ENCODE results near the gene LTBP3.
A peak's percentile ranks its signal among the peaks of the same experiment; 100 is the strongest.

LTBP3 gene

GRCh38 chr11:65503368-65503948 lies 54.7 kb downstream of the LTBP3 start:
- Histone ChIP-seq H4K8ac (ENCODE audit: low read length) (no peak overlapping the region), H3K4me3 (ENCODE audit: insufficient read depth in 1 of 2, low read depth in 1 of 2, low read length in 2 of 2) (peak overlapping the region; percentile 33 to 90), H4K91ac (ENCODE audit: low read length) (no peak overlapping the region), H3K4ac (ENCODE audit: low read depth in 1 of 2, low read length in 2 of 2) (no peak overlapping the region), H2AK5ac (ENCODE audit: low read length, severe bottlenecking) (no peak overlapping the region), H3K27ac (ENCODE audit: low read length, poor library complexity, severe bottlenecking) (peak overlapping the region; percentile 77), H3K18ac (ENCODE audit: low read depth in 1 of 2, low read length in 2 of 2) (no peak overlapping the region), H2BK12ac (ENCODE audit: low read length in 2 of 2) (no peak overlapping the region), H3K27me3 (ENCODE audit: control insufficient read depth in 1 of 2, insufficient read depth in 1 of 2, low read length in 2 of 2) (no peaks in the 10 kb centered on the region), H3K4me1 (ENCODE audit: control insufficient read depth, insufficient read depth, low read depth, low read length) (peaks cover 2% of the 10 kb centered on the region), H3K79me1 (replicated peaks; ENCODE audit: low read length, poor library complexity, severe bottlenecking) (no peaks in the 10 kb centered on the region), H3K4me2 (ENCODE audit: low read length, poor library complexity, severe bottlenecking) (peak overlapping the region; percentile 1), H3K36me3 (ENCODE audit: control insufficient read depth in 1 of 2, insufficient read depth in 2 of 2, low read depth in 1 of 2, low read length in 2 of 2) (peaks cover 19 to 78% of the 10 kb centered on the region in 2 experiments), H3K23ac (ENCODE audit: low read length in 2 of 2) (no peak overlapping the region), H2BK15ac (ENCODE audit: low read depth, poor library complexity, severe bottlenecking) (no peak overlapping the region), H3K9me3 (ENCODE audit: control insufficient read depth, low read length) (no peaks in the 10 kb centered on the region), H3K9ac (ENCODE audit: low read length) (peak overlapping the region; percentile 98), H2BK5ac (ENCODE audit: low read depth, low read length, poor library complexity, severe bottlenecking) (peak overlapping the region; percentile 57), H2AFZ (ENCODE audit: low read depth, low read length) (no peak overlapping the region), H3K14ac (ENCODE audit: low read length in 2 of 2) (no peak overlapping the region), H2BK120ac (ENCODE audit: low read depth, low read length) (no peak overlapping the region)
- no peak for DNase-seq
- no CpG with 5 or more reads among the region's 3 CpGs for WGBS

- Histone ChIP-seq H3K18ac (ENCODE audit: low read depth in 1 of 2, low read length in 2 of 2) (no peak overlapping the region), H3K79me1 (replicated peaks; ENCODE audit: low read length, poor library complexity, severe bottlenecking) (no peaks in the 10 kb centered on the region), H3K9ac (ENCODE audit: low read length) (peak overlapping the region; percentile 98), H3K36me3 (ENCODE audit: control insufficient read depth in 1 of 2, insufficient read depth in 2 of 2, low read depth in 1 of 2, low read length in 2 of 2) (peaks cover 19 to 78% of the 10 kb centered on the region in 2 experiments), H3K9me3 (ENCODE audit: control insufficient read depth, low read length) (no peaks in the 10 kb centered on the region), H3K23ac (ENCODE audit: low read length in 2 of 2) (no peak overlapping the region), H3K4ac (ENCODE audit: low read depth in 1 of 2, low read length in 2 of 2) (no peak overlapping the region), H2BK12ac (ENCODE audit: low read length in 2 of 2) (no peak overlapping the region), H2AK5ac (ENCODE audit: low read length, severe bottlenecking) (no peak overlapping the region), H4K8ac (ENCODE audit: low read length) (no peak overlapping the region), H3K27ac (ENCODE audit: low read length, poor library complexity, severe bottlenecking) (peak overlapping the region; percentile 77), H3K27me3 (ENCODE audit: control insufficient read depth in 1 of 2, insufficient read depth in 1 of 2, low read length in 2 of 2) (no peaks in the 10 kb centered on the region), H3K14ac (ENCODE audit: low read length in 2 of 2) (peak overlapping the region in 1 of 2 experiments; percentile 2), H3K4me1 (ENCODE audit: control insufficient read depth, insufficient read depth, low read depth, low read length) (peaks cover 6% of the 10 kb centered on the region), H3K4me2 (ENCODE audit: low read length, poor library complexity, severe bottlenecking) (peak overlapping the region; percentile 1), H2BK15ac (ENCODE audit: low read depth, poor library complexity, severe bottlenecking) (no peak overlapping the region), H3K4me3 (ENCODE audit: insufficient read depth in 1 of 2, low read depth in 1 of 2, low read length in 2 of 2) (peak overlapping the region; percentile 44 to 90), H2AFZ (ENCODE audit: low read depth, low read length) (no peak overlapping the region), H2BK5ac (ENCODE audit: low read depth, low read length, poor library complexity, severe bottlenecking) (peak overlapping the region; percentile 57), H4K91ac (ENCODE audit: low read length) (no peak overlapping the region), H2BK120ac (ENCODE audit: low read depth, low read length) (no peak overlapping the region)
- peak; percentile 74 for DNase-seq
- 0% methylated on average over 3 of the region's 6 CpGs for WGBS
Observed at GRCh38 chr11:65502555-65503367, 55.4 kb downstream of the LTBP3 start.

GRCh38 chr11:65502274-65502554 lies 55.9 kb downstream of the LTBP3 start:
- no peak overlapping the region for H4K8ac ChIP-seq (ENCODE audit: low read length)
- no peak overlapping the region for H4K91ac ChIP-seq (ENCODE audit: low read length)
- no peaks in the 10 kb centered on the region for H3K27me3 ChIP-seq (ENCODE audit: control insufficient read depth in 1 of 2, insufficient read depth in 1 of 2, low read length in 2 of 2)
- peak overlapping the region; percentile 98 for H3K9ac ChIP-seq (ENCODE audit: low read length)
- peaks cover 6% of the 10 kb centered on the region for H3K4me1 ChIP-seq (ENCODE audit: control insufficient read depth, insufficient read depth, low read depth, low read length)
- H3K4me2 ChIP-seq (ENCODE audit: low read length, poor library complexity, severe bottlenecking) = no peak overlapping the region
- H2BK12ac ChIP-seq (ENCODE audit: low read length in 2 of 2) = no peak overlapping the region
- H3K4ac ChIP-seq (ENCODE audit: low read depth in 1 of 2, low read length in 2 of 2) = no peak overlapping the region
- H3K23ac ChIP-seq (ENCODE audit: low read length in 2 of 2) = no peak overlapping the region
- no peak for DNase-seq
- H2AFZ ChIP-seq (ENCODE audit: low read depth, low read length) = no peak overlapping the region
- H3K27ac ChIP-seq (ENCODE audit: low read length, poor library complexity, severe bottlenecking) = peak overlapping the region; percentile 97
- H3K4me3 ChIP-seq (ENCODE audit: insufficient read depth in 1 of 2, low read depth in 1 of 2, low read length in 2 of 2) = peak overlapping the region; percentile 26 to 90
- no peak overlapping the region for H3K14ac ChIP-seq (ENCODE audit: low read length in 2 of 2)
- H2BK5ac ChIP-seq (ENCODE audit: low read depth, low read length, poor library complexity, severe bottlenecking) = no peak overlapping the region
- H3K36me3 ChIP-seq (ENCODE audit: control insufficient read depth in 1 of 2, insufficient read depth in 2 of 2, low read depth in 1 of 2, low read length in 2 of 2) = peaks cover 19 to 78% of the 10 kb centered on the region in 2 experiments
- H2AK5ac ChIP-seq (ENCODE audit: low read length, severe bottlenecking) = no peak overlapping the region
- H3K18ac ChIP-seq (ENCODE audit: low read depth in 1 of 2, low read length in 2 of 2) = no peak overlapping the region
- H2BK15ac ChIP-seq (ENCODE audit: low read depth, poor library complexity, severe bottlenecking) = no peak overlapping the region
- H2BK120ac ChIP-seq (ENCODE audit: low read depth, low read length) = no peak overlapping the region
- H3K79me1 ChIP-seq (replicated peaks; ENCODE audit: low read length, poor library complexity, severe bottlenecking) = no peaks in the 10 kb centered on the region
- no peaks in the 10 kb centered on the region for H3K9me3 ChIP-seq (ENCODE audit: control insufficient read depth, low read length)

GRCh38 chr11:65501472-65502273 lies 56.5 kb downstream of the LTBP3 start:
- peak overlapping the region in 1 of 2 experiments; percentile 60 for H3K14ac ChIP-seq (ENCODE audit: low read length in 2 of 2)
- DNase-seq = peak; percentile 73
- no peak overlapping the region for H2BK5ac ChIP-seq (ENCODE audit: low read depth, low read length, poor library complexity, severe bottlenecking)
- no peak overlapping the region for H2BK15ac ChIP-seq (ENCODE audit: low read depth, poor library complexity, severe bottlenecking)
- H4K91ac ChIP-seq (ENCODE audit: low read length) = no peak overlapping the region
- no peak overlapping the region for H2AFZ ChIP-seq (ENCODE audit: low read depth, low read length)
- peaks cover 5% of the 10 kb centered on the region for H3K4me1 ChIP-seq (ENCODE audit: control insufficient read depth, insufficient read depth, low read depth, low read length)
- H3K4me3 ChIP-seq (ENCODE audit: insufficient read depth in 1 of 2, low read depth in 1 of 2, low read length in 2 of 2) = peak overlapping the region; percentile 49 to 90
- no peak overlapping the region for H2BK120ac ChIP-seq (ENCODE audit: low read depth, low read length)
- no peak overlapping the region for H3K4ac ChIP-seq (ENCODE audit: low read depth in 1 of 2, low read length in 2 of 2)
- no peak overlapping the region for H3K4me2 ChIP-seq (ENCODE audit: low read length, poor library complexity, severe bottlenecking)
- H2BK12ac ChIP-seq (ENCODE audit: low read length in 2 of 2) = no peak overlapping the region
- no peaks in the 10 kb centered on the region for H3K79me1 ChIP-seq (replicated peaks; ENCODE audit: low read length, poor library complexity, severe bottlenecking)
- peak overlapping the region; percentile 97 for H3K27ac ChIP-seq (ENCODE audit: low read length, poor library complexity, severe bottlenecking)
- H3K18ac ChIP-seq (ENCODE audit: low read depth in 1 of 2, low read length in 2 of 2) = no peak overlapping the region
- H3K9ac ChIP-seq (ENCODE audit: low read length) = peak overlapping the region; percentile 98
- H3K9me3 ChIP-seq (ENCODE audit: control insufficient read depth, low read length) = no peaks in the 10 kb centered on the region
- H3K23ac ChIP-seq (ENCODE audit: low read length in 2 of 2) = no peak overlapping the region
- 1% methylated on average over 3 of the region's 3 CpGs for WGBS
- no peak overlapping the region for H4K8ac ChIP-seq (ENCODE audit: low read length)
- H3K27me3 ChIP-seq (ENCODE audit: control insufficient read depth in 1 of 2, insufficient read depth in 1 of 2, low read length in 2 of 2) = no peaks in the 10 kb centered on the region
- no peak overlapping the region for H2AK5ac ChIP-seq (ENCODE audit: low read length, severe bottlenecking)
- H3K36me3 ChIP-seq (ENCODE audit: control insufficient read depth in 1 of 2, insufficient read depth in 2 of 2, low read depth in 1 of 2, low read length in 2 of 2) = peaks cover 14 to 72% of the 10 kb centered on the region in 2 experiments

Data from mesenchymal stem cell (in vitro differentiated cells and primary cell).